Stimulated activated CD8-positive, alpha-beta memory T cell treated with anti-CD3 and anti-CD28 coated beads, Interleukin-12 subunit alpha, Interleukin-12 subunit beta, amount 100 ng/mL, for 1 hour (primary cell): ENCODE results near the gene CLN3.
"Not testable (repeated sequence)": the region's sequence is repeated elsewhere in the genome, so short reads cannot be mapped to it uniquely, and the experiment has no call there.

Experiments used
- DNase-seq: peaks from one replicate; pipeline ENCODE4 v3.0.0-alpha.2; 2020; ENCODE audit warnings: low read depth

CLN3 gene

GRCh38 chr16:28491970-28492474 is at the start of gene CLN3:
CLN3 (minus strand) TSS chr16:28492074; CDS start chr16:28491759, 315 bp downstream.
- DNase-seq, result peak; percentile 75

GRCh38 chr16:28540346-28540745 is 48.5 kb upstream of the CLN3 start:
- DNase-seq, result no peak

- no peak for DNase-seq
Observed at GRCh38 chr16:28538733-28539596, 47.1 kb upstream of the CLN3 start, which contains the start of gene NUPR1. NUPR1 (minus strand) TSS chr16:28538974; CDS start chr16:28538907, 67 bp downstream.

- no peak for DNase-seq
Observed at GRCh38 chr16:28537964-28538732, 46.3 kb upstream of the CLN3 start.

GRCh38 chr16:28537076-28537475 is 45.2 kb upstream of the CLN3 start:
- DNase-seq, result no peak

- DNase-seq, result no peak
Observed at GRCh38 chr16:28534542-28535373, 42.9 kb upstream of the CLN3 start.

- no peak for DNase-seq
Observed at GRCh38 chr16:28532940-28533647, 41.2 kb upstream of the CLN3 start.

- DNase-seq, result no peak
Observed at GRCh38 chr16:28531777-28532744, 40.2 kb upstream of the CLN3 start.

- no peak for DNase-seq
Observed at GRCh38 chr16:28529124-28529523, 37.2 kb upstream of the CLN3 start.

- DNase-seq, result no peak
Observed at GRCh38 chr16:28528463-28528867, 36.6 kb upstream of the CLN3 start.

- no peak for DNase-seq
Observed at GRCh38 chr16:28527985-28528384, 36.1 kb upstream of the CLN3 start.

GRCh38 chr16:28527100-28527785 is 35.4 kb upstream of the CLN3 start:
- DNase-seq, result not testable (repeated sequence)

GRCh38 chr16:28526201-28527099 is 34.6 kb upstream of the CLN3 start:
- DNase-seq, result no peak

GRCh38 chr16:28524681-28525171 is 32.9 kb upstream of the CLN3 start:
- no peak for DNase-seq

- DNase-seq, result no peak
Observed at GRCh38 chr16:28522792-28523191, 30.9 kb upstream of the CLN3 start.

GRCh38 chr16:28521436-28521835 is 29.6 kb upstream of the CLN3 start:
- no peak for DNase-seq

GRCh38 chr16:28520672-28521071 is 28.8 kb upstream of the CLN3 start:
- no peak for DNase-seq

- no peak for DNase-seq
Observed at GRCh38 chr16:28514246-28514645, 22.4 kb upstream of the CLN3 start.
